ENCODE measurements around the gene CDX1. TPM values are rescaled to one million over a fixed set of nuclear protein-coding genes. Genes with fewer than 3 reads are reported as not detected.

Gene CDX1
- total and polyA plus RNA-seq, 4 experiments from 2014 or later, result not detected

- ChIA-PET POLR2A (ENCODE audit: partially characterized antibody) (no interaction called here), CTCF (ENCODE audit: partially characterized antibody) (interaction anchor here (0.5 to 2.1 kb wide), 7 partner anchors 8 to 652 kb away, joined by 3 to 12 read pairs (median 3); no protein-coding TSS in a partner anchor)
- Histone ChIP-seq H3K27me3 (ENCODE audit: insufficient read depth, low read length) (no peaks in the 10 kb centered on the region), H3K4me3 (ENCODE audit: low read length in 2 of 2) (no peak overlapping the region), H3K4me1 (ENCODE audit: insufficient read depth, low read length) (no peaks in the 10 kb centered on the region), H3K27ac (ENCODE audit: low read depth, low read length) (no peak overlapping the region), H3K36me3 (ENCODE audit: insufficient read depth, low read length) (no peaks in the 10 kb centered on the region), H3K9me3 (ENCODE audit: control insufficient read depth in 1 of 2, low read length in 2 of 2) (no peaks in the 10 kb centered on the region)
- H3K4me3 Mint-ChIP-seq, result no peak overlapping the region
- H3K9me3 Mint-ChIP-seq, result no peaks in the 10 kb centered on the region
- DNase-seq, result no peak
- intact Hi-C loops (cut with micrococcal nuclease), result loop anchor here (2.0 kb wide), 1 partner anchor 228 kb away; no protein-coding TSS in a partner anchor
- no peak overlapping the region for H3K27ac Mint-ChIP-seq
- peaks cover 0 to 4% of the 10 kb centered on the region in 2 donors for H3K27me3 Mint-ChIP-seq
- H3K36me3 Mint-ChIP-seq, result no peaks in the 10 kb centered on the region
- peaks cover 0 to 5% (median under 1%) of the 10 kb centered on the region in 4 donors for H3K4me1 Mint-ChIP-seq
Observed at GRCh38 chr5:150219142-150219541, 52.6 kb downstream of the CDX1 start.

- no peaks in the 10 kb centered on the region for H3K36me3 ChIP-seq (ENCODE audit: insufficient read depth, low read length)
- H3K9me3 ChIP-seq (ENCODE audit: control insufficient read depth in 1 of 2, low read length in 2 of 2), result no peaks in the 10 kb centered on the region
- CTCF ChIA-PET (ENCODE audit: partially characterized antibody), result interaction anchor here (0.9 to 2.1 kb wide), 5 partner anchors 7 to 57 kb away, joined by 3 to 12 read pairs (median 6); no protein-coding TSS in a partner anchor
- H3K4me1 ChIP-seq (ENCODE audit: insufficient read depth, low read length), result no peaks in the 10 kb centered on the region
- intact Hi-C loops (cut with micrococcal nuclease), result loop anchor here (2.0 kb wide), 1 partner anchor 229 kb away; no protein-coding TSS in a partner anchor
- H3K4me3 Mint-ChIP-seq, result no peak overlapping the region
- H3K4me3 ChIP-seq (ENCODE audit: low read length in 2 of 2), result no peak overlapping the region
- H3K27me3 ChIP-seq (ENCODE audit: insufficient read depth, low read length), result no peaks in the 10 kb centered on the region
- H3K27me3 Mint-ChIP-seq, result peaks cover 0 to 4% of the 10 kb centered on the region in 2 donors
- no peaks in the 10 kb centered on the region for H3K9me3 Mint-ChIP-seq
- POLR2A ChIA-PET (ENCODE audit: partially characterized antibody), result no interaction called here
- H3K27ac ChIP-seq (ENCODE audit: low read depth, low read length), result no peak overlapping the region
- H3K27ac Mint-ChIP-seq, result no peak overlapping the region
- no peak for DNase-seq
- H3K36me3 Mint-ChIP-seq, result no peaks in the 10 kb centered on the region
- H3K4me1 Mint-ChIP-seq, result peaks cover 0 to 5% (median under 1%) of the 10 kb centered on the region in 4 donors
Observed at GRCh38 chr5:150219861-150220260, 53.3 kb downstream of the CDX1 start.

- Mint-ChIP-seq H3K27me3 (peaks cover 0 to 4% of the 10 kb centered on the region in 2 donors), H3K27ac (no peak overlapping the region), H3K4me3 (no peak overlapping the region), H3K4me1 (peaks cover 0 to 5% (median under 1%) of the 10 kb centered on the region in 4 donors), H3K36me3 (no peaks in the 10 kb centered on the region), H3K9me3 (no peaks in the 10 kb centered on the region)
- no peaks in the 10 kb centered on the region for H3K4me1 ChIP-seq (ENCODE audit: insufficient read depth, low read length)
- H3K27ac ChIP-seq (ENCODE audit: low read depth, low read length), result no peak overlapping the region
- H3K27me3 ChIP-seq (ENCODE audit: insufficient read depth, low read length), result no peaks in the 10 kb centered on the region
- CTCF ChIA-PET (ENCODE audit: partially characterized antibody), result no interaction called here
- H3K4me3 ChIP-seq (ENCODE audit: low read length in 2 of 2), result no peak overlapping the region
- no peaks in the 10 kb centered on the region for H3K9me3 ChIP-seq (ENCODE audit: control insufficient read depth in 1 of 2, low read length in 2 of 2)
- H3K36me3 ChIP-seq (ENCODE audit: insufficient read depth, low read length), result no peaks in the 10 kb centered on the region
- POLR2A ChIA-PET (ENCODE audit: partially characterized antibody), result no interaction called here
- DNase-seq, result no peak
- intact Hi-C loops (cut with micrococcal nuclease), result no loop called here
Observed at GRCh38 chr5:150221471-150221870, 54.9 kb downstream of the CDX1 start.

- Mint-ChIP-seq H3K27ac (no peak overlapping the region), H3K27me3 (peaks cover 0 to 1% of the 10 kb centered on the region in 2 donors), H3K4me1 (peaks cover 0 to 3% (median under 1%) of the 10 kb centered on the region in 4 donors), H3K9me3 (no peaks in the 10 kb centered on the region), H3K36me3 (no peaks in the 10 kb centered on the region), H3K4me3 (no peak overlapping the region)
- ChIA-PET POLR2A (ENCODE audit: partially characterized antibody) (no interaction called here), CTCF (ENCODE audit: partially characterized antibody) (no interaction called here)
- no peak for DNase-seq
- Histone ChIP-seq H3K9me3 (ENCODE audit: control insufficient read depth in 1 of 2, low read length in 2 of 2) (no peaks in the 10 kb centered on the region), H3K4me3 (ENCODE audit: low read length in 2 of 2) (no peak overlapping the region), H3K4me1 (ENCODE audit: insufficient read depth, low read length) (no peaks in the 10 kb centered on the region), H3K27me3 (ENCODE audit: insufficient read depth, low read length) (no peaks in the 10 kb centered on the region), H3K36me3 (ENCODE audit: insufficient read depth, low read length) (no peaks in the 10 kb centered on the region), H3K27ac (ENCODE audit: low read depth, low read length) (no peak overlapping the region)
- intact Hi-C loops (cut with micrococcal nuclease), result no loop called here
Observed at GRCh38 chr5:150222906-150223305, 56.3 kb downstream of the CDX1 start.

- Histone ChIP-seq H3K4me1 (ENCODE audit: insufficient read depth, low read length) (no peaks in the 10 kb centered on the region), H3K36me3 (ENCODE audit: insufficient read depth, low read length) (no peaks in the 10 kb centered on the region), H3K27ac (ENCODE audit: low read depth, low read length) (no peak overlapping the region), H3K4me3 (ENCODE audit: low read length in 2 of 2) (no peak overlapping the region), H3K9me3 (ENCODE audit: control insufficient read depth in 1 of 2, low read length in 2 of 2) (no peaks in the 10 kb centered on the region), H3K27me3 (ENCODE audit: insufficient read depth, low read length) (no peaks in the 10 kb centered on the region)
- no peaks in the 10 kb centered on the region for H3K27me3 Mint-ChIP-seq
- intact Hi-C loops (cut with micrococcal nuclease), result no loop called here
- DNase-seq, result no peak
- H3K4me3 Mint-ChIP-seq, result no peak overlapping the region
- no peak overlapping the region for H3K27ac Mint-ChIP-seq
- H3K4me1 Mint-ChIP-seq, result no peaks in the 10 kb centered on the region
- no peaks in the 10 kb centered on the region for H3K9me3 Mint-ChIP-seq
- ChIA-PET CTCF (ENCODE audit: partially characterized antibody) (no interaction called here), POLR2A (ENCODE audit: partially characterized antibody) (no interaction called here)
- no peaks in the 10 kb centered on the region for H3K36me3 Mint-ChIP-seq
Observed at GRCh38 chr5:150223474-150223873, 56.9 kb downstream of the CDX1 start.

GRCh38 chr5:150224483-150225027 is 58.0 kb downstream of the CDX1 start:
- no peak for DNase-seq
- intact Hi-C loops (cut with micrococcal nuclease), result no loop called here
- POLR2A ChIA-PET (ENCODE audit: partially characterized antibody), result no interaction called here

GRCh38 chr5:150227036-150227435 is 60.5 kb downstream of the CDX1 start:
- Histone ChIP-seq H3K27ac (ENCODE audit: low read depth, low read length) (no peak overlapping the region), H3K36me3 (ENCODE audit: insufficient read depth, low read length) (no peaks in the 10 kb centered on the region), H3K4me3 (ENCODE audit: low read length in 2 of 2) (no peak overlapping the region), H3K9me3 (ENCODE audit: control insufficient read depth in 1 of 2, low read length in 2 of 2) (no peaks in the 10 kb centered on the region), H3K4me1 (ENCODE audit: insufficient read depth, low read length) (no peaks in the 10 kb centered on the region), H3K27me3 (ENCODE audit: insufficient read depth, low read length) (no peaks in the 10 kb centered on the region)
- no peak for DNase-seq
- ChIA-PET CTCF (ENCODE audit: partially characterized antibody) (interaction anchor here (1.3 kb wide), 1 partner anchor 8 kb away, joined by 6 read pairs; no protein-coding TSS in a partner anchor), POLR2A (ENCODE audit: partially characterized antibody) (no interaction called here)
- Mint-ChIP-seq H3K4me3 (no peak overlapping the region), H3K27me3 (peaks cover 0 to 1% of the 10 kb centered on the region in 2 donors), H3K4me1 (no peaks in the 10 kb centered on the region), H3K9me3 (no peaks in the 10 kb centered on the region), H3K27ac (no peak overlapping the region), H3K36me3 (no peaks in the 10 kb centered on the region)
- intact Hi-C loops (cut with micrococcal nuclease), result no loop called here

More at GRCh38 chr5:150224483-150225027, 58.0 kb downstream of the CDX1 start:
- Histone ChIP-seq H3K4me1 (ENCODE audit: insufficient read depth, low read length) (no peaks in the 10 kb centered on the region), H3K27ac (ENCODE audit: low read depth, low read length) (no peak overlapping the region), H3K27me3 (ENCODE audit: insufficient read depth, low read length) (no peaks in the 10 kb centered on the region), H3K36me3 (ENCODE audit: insufficient read depth, low read length) (no peaks in the 10 kb centered on the region), H3K4me3 (ENCODE audit: low read length in 2 of 2) (no peak overlapping the region), H3K9me3 (ENCODE audit: control insufficient read depth in 1 of 2, low read length in 2 of 2) (no peaks in the 10 kb centered on the region)
- H3K4me1 Mint-ChIP-seq, result no peaks in the 10 kb centered on the region
- H3K9me3 Mint-ChIP-seq, result no peaks in the 10 kb centered on the region
- H3K4me3 Mint-ChIP-seq, result no peak overlapping the region
- H3K27me3 Mint-ChIP-seq, result no peaks in the 10 kb centered on the region
- H3K36me3 Mint-ChIP-seq, result no peaks in the 10 kb centered on the region
- CTCF ChIA-PET (ENCODE audit: partially characterized antibody), result no interaction called here
- no peak overlapping the region for H3K27ac Mint-ChIP-seq
